Measurements from ENCODE around the gene ORC4.

ORC4 gene

DNA sequence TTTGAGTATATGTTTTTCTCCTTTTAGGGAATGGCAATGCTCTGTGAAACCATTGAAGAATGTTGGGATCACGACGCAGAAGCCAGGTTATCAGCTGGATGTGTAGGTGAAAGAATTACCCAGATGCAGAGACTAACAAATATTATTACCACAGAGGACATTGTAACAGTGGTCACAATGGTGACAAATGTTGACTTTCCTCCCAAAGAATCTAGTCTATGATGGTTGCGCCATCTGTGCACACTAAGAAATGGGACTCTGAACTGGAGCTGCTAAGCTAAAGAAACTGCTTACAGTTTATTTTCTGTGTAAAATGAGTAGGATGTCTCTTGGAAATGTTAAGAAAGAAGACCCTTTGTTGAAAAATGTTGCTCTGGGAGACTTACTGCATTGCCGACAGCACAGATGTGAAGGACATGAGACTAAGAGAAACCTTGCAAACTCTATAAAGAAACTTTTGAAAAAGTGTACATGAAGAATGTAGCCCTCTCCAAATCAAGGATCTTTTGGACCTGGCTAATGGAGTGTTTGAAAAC, 93.4 kb downstream of the ORC4 start:
- ATAC-seq = no peak

DNA sequence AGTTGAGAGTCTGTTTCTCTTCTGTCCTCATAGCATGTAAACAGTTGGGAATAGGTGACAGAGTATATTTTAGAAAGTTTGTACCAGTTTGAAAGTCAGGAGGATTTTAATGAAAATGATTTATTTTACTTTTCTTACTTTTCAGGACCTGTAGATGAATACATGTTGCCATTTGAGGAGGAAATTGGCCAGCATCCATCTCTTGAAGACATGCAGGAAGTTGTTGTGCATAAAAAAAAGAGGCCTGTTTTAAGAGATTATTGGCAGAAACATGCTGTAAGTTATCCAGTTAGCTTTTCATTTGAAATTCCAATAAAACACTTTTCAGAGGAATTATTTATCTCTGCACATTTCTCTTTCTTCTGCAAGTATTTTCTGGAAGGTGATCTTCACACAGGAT, 94.7 kb downstream of the ORC4 start:
- no peak for ATAC-seq

DNA sequence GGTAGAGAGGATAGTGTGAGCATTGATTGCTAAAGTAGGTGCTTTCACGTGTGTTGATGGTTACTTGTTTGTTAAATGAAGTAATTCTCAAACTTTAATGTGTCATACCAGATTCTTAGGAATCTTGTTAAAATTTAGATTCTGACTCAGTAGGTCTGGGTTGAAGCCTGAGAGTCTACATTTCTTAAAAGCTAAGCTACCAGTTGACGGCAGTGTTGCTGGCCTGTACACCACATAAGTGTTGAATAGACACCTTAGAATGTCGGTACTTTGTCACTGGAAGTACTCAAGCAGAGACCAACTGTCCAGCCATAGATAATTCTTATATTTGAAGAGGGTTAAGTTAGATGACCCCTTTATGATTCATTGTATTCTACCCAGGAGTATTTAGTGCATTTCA, 95.9 kb downstream of the ORC4 start:
- no peak for ATAC-seq

DNA sequence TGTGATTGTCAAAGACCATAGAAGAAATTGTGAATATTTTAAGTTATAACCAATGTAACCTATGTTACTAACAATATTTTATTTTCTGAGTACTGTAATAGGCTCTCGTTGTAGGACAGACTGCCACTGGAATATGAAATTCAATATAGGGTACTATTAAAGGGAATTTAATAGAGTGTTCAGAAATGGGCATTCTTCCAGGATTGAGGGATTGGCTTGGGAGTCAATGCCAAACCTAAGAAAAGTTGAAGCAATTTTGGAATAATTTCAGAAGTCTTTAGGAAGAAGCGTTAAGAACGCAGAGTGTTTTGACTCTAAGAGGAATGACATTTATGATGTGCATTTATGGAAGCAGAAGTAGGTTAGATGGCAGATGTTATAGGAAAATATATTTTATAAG, 96.7 kb downstream of the ORC4 start:
- no peak for ATAC-seq

DNA sequence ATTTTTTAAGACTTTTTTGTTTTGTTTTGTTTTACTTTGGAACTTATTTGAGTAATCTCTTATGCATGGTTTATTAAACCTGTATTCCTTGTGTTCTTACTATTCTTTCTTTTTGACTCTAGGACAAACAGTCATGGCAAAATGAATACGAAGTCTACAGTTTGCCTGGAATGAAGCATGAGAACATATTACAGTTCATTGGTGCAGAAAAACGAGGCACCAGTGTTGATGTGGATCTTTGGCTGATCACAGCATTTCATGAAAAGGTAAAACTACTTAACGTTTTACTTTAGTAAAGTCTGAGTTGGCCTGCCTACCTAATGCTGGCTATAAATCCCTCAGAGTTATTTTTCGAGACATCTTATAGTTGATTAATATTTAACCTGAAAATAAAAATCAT, 103.4 kb downstream of the ORC4 start:
- no peak for ATAC-seq

DNA sequence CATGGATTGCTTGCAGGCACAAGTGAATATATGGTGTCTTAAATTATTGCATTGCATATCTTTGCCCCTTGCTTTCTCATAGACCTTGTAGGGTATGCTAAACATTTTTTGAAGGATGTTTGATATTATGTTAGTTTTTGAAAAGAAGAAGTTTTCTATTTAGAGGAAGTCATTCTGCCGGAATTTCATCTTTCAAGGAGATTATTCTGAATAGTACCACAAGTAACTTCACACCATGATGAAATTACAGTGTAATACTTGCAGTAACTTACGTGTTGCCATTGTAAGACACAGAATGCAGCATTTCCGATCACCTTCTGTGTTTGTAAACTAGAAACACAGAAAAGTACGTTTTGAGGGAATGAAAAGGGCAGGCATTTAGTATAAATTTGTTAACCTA, 103.8 kb downstream of the ORC4 start:
- no peak for ATAC-seq

DNA sequence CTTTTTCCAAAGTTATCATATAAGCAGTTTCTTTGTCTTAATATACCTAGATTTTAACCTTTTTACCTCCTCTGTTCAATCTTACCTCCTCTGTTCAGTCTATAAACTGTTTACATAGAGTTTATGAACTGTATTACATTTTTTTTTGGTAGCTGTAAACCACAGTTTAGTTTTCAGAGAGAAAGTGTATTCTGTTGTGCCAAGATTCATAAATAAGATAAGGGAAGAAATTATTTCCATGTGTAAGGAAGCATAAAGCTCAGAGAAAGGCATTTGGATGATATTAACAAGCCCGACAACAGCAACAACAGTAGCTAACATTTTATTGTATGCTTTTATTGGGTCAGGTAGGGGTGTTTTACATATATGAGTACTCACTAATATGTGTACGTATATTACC, 104.5 kb downstream of the ORC4 start:
- ATAC-seq = no peak

DNA sequence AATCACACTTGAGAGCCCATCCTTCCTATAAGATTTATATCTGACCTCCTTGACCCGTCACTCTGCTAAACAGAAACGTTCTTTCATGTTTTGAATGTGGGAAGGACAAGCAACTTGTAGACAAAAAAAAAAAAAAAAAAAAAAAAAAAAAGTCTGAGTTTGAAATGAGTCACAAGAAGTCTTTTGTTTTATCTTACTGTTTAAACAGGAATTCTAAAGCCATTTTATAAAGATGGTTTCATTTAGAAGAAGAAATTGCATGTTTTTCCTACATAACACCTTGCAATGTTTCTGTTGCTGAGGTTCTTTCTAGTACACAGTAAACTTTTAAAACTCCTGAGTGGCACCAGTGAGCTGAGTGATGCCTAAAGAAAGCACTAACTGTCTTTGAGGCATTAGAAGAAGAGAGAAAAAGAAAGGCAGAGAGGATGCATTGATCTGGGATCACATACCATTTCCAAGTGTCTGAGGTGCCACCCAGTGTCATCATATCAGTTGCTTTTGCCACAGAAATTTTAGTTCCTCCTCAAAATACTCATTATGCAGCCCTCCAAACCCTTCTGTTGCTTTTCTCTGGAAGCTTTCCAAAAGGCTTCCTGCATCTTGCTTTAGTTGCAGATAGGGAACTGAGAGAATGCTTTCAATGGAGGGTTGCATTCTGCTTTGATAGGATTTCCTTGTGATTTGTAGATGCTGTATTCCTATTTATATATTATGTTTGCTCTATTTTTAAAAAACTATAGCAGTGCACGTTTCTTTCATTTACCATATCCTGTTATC, 106.6 kb downstream of the ORC4 start:
- no peak for ATAC-seq

DNA sequence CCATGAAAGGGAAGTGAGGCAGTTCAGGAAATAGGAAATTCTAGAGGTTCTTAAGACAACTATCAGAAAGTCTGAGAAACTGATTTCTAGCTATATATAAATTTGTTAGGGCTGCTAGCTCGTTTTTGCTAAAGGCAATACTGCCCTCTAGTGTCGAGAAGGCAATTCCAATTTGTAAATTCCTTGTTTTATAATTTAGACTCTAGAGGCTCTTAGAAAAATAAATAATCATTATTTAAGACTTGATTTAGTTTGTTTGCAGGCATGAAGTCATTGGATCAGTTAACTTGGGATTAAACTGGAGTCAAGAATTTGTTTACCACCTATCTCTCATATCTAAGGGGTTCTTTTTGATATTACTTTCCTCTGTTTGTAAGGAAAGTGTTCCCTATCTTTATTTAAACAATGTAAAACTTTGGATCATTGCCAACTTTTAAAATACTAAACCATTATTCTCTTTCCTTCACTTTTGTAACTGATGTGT, 109.5 kb downstream of the ORC4 start:
- no peak for ATAC-seq

DNA sequence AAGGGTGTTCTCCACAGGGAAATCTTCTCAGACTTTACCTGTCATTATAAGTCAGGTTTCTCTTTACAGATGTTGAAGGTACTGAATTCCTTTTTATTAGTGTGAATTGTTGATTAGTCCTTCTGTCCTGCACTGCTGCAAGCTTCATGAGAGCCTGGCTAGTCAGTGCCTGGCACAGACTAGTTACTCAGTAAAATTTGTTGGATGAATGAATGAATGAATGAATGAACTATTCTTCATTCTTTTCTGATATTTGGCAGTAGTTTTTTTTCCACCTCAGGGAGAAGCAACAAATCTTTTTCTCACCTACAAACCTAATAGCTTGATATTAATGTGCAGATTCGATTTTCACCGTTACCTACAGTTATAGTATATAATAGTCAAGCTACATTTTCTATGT, 111.4 kb downstream of the ORC4 start:
- no peak for ATAC-seq

DNA sequence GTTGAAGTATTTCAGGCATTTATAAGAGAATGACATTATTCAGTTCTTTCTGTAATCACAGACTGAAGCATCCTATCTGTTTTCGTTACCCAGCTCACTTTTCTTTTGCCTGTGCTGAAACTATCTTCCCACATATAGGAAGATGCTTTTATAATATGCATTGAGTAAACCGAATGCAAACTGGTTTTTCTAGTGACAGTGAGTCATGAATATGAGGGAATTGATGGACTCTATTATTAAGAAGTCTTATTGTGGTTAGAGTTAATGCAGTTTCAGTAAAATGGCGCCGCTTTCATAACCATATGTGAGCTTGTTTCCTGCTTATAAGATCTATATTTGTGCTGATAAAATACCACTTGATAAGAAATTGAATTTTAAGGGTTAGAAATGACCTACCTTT, 116.5 kb downstream of the ORC4 start:
- ATAC-seq = no peak

DNA sequence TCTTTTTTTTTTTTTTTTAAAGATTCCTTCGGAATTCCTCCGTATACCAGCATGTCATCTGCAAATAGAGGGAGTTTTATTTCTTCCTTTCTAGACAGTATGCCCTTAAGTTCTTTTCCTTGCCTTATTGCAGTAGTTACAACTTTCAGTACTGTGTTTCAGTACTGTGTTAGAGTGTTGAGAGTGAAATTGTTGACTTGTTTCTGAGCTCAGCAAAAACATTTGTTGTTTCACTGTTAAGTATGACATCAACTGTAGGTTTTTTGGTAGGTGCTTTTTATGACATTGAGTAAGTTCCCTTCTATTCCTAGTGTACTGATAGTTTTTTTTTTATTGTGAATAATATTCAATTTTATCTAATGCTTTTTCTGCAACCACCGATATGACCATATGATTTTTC, 131.9 kb downstream of the ORC4 start:
- no peak for ATAC-seq

DNA sequence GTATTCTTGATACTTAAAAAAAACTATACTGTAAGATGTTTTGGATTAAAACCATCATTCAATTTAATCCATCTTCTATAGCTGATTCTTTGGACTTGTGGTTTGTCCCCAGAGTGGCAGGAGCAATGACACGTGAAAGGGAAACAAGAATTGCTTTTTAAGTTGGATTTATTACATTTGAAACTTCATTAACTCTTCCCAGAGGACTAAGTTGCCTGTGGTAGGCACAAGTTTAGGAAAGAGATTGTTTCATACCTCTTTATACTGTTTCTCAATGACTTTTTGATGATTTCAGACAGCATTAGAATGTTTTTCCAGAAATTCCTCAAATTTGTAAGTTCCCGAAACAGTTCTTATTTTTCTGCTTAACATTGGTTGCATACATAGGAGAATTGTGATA, 134.4 kb downstream of the ORC4 start:
- ATAC-seq = no peak

DNA sequence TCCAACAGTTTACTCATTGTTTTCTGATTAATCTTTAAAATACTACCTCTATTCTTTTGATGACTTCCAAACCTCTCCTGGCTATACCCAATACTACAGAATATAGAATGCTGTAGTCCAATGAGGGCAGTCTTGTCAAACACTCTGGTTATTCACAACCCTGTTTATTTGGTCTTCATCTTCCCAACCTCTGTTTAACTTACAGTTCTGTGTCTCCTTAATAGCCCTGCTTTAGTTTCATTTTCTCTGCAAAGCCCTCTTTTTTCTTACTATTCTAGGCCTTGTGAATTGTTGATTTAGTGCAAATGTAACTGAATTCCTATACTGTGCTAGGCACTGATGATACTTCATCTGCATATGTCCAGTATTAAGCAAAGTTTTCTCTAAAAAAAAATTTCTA, 135.7 kb downstream of the ORC4 start:
- no peak for ATAC-seq

DNA sequence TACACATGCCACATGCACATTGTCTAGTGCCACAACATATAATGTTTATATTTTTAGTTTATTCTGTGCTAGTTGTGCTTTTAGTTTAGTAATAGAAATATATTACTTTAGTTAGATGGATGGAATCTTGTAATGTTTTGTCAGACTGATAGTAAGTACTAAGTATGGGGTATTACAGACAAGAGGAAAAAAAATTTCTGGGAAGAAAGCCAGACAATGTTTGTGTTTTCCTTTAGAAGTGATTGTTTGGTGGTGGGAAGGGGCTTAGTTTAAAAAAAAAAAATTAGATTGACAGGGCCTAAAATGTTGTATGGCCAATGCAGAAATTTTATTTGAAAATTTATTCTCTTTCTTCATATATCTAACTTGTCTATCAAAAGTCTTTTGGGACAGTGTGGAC, 137.9 kb downstream of the ORC4 start:
- ATAC-seq = no peak
